ENCODE results near the gene UGGT1.
A peak's percentile ranks its signal among the peaks of the same experiment; 100 is the strongest.

UGGT1 gene, protein sequence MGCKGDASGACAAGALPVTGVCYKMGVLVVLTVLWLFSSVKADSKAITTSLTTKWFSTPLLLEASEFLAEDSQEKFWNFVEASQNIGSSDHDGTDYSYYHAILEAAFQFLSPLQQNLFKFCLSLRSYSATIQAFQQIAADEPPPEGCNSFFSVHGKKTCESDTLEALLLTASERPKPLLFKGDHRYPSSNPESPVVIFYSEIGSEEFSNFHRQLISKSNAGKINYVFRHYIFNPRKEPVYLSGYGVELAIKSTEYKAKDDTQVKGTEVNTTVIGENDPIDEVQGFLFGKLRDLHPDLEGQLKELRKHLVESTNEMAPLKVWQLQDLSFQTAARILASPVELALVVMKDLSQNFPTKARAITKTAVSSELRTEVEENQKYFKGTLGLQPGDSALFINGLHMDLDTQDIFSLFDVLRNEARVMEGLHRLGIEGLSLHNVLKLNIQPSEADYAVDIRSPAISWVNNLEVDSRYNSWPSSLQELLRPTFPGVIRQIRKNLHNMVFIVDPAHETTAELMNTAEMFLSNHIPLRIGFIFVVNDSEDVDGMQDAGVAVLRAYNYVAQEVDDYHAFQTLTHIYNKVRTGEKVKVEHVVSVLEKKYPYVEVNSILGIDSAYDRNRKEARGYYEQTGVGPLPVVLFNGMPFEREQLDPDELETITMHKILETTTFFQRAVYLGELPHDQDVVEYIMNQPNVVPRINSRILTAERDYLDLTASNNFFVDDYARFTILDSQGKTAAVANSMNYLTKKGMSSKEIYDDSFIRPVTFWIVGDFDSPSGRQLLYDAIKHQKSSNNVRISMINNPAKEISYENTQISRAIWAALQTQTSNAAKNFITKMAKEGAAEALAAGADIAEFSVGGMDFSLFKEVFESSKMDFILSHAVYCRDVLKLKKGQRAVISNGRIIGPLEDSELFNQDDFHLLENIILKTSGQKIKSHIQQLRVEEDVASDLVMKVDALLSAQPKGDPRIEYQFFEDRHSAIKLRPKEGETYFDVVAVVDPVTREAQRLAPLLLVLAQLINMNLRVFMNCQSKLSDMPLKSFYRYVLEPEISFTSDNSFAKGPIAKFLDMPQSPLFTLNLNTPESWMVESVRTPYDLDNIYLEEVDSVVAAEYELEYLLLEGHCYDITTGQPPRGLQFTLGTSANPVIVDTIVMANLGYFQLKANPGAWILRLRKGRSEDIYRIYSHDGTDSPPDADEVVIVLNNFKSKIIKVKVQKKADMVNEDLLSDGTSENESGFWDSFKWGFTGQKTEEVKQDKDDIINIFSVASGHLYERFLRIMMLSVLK (N-terminal part only)
- total RNA-seq: 140 to 225 (median 174) reads per million in 3 experiments

DNA sequence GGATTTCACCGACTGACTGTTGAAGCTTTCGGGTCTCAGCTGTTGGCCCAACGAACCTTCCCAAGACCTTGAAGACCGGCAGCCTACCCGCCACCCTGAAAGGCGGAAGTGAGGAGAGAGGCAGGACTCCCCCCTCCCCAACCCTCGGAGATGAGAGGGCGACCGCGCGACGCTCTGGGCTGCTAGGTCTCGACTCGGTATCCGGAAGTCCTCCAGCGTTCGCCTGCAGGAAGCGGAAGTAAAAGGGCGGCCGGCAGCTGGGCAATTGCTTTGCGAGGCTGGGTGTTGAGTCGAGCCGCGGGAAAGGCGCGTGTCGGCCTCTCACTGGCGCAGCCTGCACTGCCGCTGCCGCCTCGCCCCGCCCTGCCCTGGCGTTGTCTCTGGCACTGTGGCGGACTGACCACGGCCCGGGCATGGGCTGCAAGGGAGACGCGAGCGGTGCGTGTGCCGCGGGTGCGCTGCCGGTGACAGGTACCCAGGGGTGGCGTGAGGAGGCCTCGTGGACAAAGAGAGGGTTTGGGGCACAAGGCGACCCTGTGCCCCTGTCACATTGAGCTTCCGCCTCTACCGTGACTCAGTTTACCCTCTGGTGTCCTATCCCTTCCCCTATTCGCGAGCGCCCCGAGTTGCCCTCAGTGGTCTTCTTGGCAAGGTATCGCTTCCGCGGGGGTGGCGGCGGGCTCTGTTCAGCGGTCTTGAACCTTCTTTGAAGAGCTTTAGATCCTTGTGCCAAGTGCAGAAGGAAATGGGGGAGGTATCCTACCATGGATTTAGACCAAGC, at the start of gene UGGT1:
UGGT1 (plus strand) TSS at position 256 of the 781 bp plus-strand sequence; CDS start at position 414, 158 bp downstream.
- peak; percentile 92 for DNase-seq

DNA sequence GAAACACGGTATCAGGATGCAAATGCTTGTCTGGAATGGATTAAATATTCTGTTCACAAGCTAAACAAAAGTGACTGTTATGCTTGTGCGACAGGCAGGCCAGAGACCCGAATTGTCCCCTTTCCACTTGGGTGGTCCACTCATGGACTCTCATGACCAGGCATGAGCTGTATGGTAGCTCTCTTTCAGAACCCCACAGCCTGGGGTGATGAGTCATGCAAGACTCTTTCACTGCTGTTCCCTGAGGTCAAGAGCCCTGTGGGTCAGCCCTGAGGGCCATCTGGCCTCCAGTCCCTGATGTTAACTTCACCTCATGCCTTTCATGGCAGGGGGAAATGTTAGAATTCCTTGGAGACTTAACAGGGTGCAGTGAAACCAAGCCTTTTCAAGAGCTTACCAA, 49.4 kb upstream of the UGGT1 start:
- no peak for DNase-seq

DNA sequence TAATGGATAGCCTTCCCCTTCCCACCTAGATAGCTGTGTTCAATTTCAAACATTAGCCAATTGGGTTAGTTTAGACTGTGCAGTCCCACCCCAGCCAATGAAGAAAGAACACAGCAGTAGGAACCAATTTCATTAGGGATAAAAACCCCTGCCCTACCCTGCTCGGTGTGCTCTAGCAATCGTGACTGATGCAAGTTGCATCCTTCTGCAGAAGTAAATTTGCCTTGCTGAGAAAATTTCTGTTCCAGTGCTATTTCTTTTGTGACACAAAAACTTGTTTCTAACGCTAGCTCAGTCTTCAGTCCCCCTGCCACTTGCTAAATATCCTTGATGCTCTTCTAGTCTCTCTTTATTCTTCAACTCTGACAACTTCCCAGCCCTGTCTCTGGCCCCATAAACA, 48.0 kb upstream of the UGGT1 start:
- no peak for DNase-seq

DNA sequence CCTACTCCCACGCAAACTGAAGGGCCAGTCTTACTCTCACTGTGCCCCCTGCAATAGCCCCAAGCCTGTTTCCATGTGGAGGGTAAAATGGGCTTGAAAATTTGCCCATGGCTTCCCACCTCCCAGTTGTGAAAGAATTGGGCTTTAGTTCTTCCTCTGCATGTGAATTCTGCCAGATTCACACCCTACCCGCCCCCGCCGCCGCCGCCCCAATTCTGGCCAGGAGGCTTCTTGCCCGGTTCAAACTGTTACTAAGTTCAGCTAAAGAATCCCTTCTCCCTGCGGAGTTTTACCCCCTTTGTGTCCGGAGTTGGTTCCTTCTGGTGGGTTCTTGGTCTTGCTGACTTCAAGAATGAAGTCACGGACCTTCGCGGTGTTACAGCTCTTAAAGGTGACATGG, 37.7 kb upstream of the UGGT1 start:
- DNase-seq: no peak

DNA sequence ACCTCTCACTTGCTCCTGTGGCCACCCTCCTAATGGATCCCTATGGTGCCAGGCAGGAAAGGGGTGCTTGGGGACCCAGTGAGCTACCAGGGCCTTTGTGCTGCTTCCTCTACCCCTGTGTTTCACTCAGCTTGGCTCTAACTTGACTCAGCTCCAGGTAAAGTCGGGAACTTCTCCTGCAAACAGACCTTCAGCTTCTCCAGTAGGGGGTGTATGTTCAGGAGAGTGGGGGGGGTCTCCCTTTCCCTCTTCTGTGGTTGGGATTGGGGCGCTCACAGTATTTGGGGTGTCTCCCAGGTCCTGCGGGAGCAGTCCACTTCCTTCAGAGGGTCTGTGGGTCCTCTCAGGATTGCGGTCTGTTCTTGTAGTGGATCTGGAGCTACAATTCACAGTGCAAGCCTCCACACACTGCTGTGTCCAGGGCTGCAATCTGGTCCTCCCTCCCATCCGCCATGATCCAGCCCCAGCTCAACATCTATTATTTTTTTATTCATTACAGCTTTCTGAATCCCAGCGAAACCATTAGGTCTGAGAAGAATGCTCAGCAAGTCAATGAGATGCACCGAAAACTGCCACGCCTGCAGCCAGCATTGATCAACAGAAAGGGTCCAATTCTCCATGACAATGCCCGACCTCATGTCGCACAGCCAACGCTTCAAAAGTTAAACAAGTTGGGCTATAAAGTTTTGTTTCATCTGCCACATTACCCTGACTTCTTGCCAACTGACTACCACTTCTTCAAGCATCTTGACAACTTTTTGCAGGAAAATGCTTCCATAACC, 36.7 kb upstream of the UGGT1 start:
- no peak for DNase-seq

DNA sequence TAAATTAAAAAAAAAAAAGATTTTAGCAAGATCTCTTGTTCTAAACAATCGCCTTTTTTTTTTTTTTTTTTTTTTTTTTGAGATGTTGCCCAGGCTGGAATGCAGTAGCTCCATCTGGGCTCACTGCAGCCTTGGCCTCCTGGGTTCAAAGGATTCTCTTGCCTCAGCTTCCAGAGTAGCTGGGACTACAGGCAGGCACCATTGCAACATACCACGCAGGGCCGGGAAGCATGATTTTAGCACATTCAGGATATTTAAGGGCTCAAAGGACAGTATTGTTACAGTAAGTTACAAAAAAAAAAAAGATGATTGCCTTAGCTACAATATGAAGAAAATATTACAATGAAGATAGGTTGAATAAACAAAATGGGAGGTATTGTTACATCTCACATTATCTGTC, 33.7 kb upstream of the UGGT1 start:
- DNase-seq: no peak

DNA sequence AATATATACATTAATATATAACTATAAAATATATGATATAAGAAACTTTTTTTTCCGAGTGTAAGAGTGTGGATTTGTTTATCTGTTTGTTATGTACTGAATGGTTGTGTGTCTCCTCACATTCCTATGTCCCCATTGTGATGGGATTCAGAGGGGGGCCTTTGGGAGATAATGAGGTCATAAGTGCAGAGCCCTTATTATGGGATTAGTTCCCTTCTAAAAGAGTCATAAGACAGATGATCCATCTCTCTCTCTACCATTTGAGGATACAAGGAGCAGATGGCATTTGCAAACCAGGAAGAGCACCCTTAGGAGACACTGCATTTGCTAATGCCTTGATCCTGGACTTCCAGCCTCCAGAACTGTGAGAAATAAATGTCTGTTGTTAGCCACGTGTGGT, 32.9 kb upstream of the UGGT1 start:
- DNase-seq: no peak

DNA sequence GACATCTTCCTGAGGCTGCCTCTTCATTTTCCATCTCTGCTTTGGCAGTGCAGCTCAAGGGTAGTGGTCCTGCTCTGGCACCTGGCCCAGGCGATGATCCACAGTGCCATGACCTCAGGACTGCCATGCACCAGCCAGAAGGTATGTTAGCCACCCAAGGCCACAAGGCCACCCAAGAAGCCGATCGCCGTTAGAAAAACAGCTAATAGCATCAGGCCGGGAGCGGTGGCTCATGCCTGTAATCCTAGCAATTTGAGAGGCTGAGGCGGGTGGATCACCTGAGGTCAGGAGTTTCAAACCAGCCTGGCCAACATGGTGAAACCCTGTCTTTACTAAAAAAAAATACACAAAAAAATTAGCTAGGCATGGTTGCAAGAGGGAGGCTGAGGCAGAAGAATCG, 28.4 kb upstream of the UGGT1 start:
- DNase-seq: no peak

DNA sequence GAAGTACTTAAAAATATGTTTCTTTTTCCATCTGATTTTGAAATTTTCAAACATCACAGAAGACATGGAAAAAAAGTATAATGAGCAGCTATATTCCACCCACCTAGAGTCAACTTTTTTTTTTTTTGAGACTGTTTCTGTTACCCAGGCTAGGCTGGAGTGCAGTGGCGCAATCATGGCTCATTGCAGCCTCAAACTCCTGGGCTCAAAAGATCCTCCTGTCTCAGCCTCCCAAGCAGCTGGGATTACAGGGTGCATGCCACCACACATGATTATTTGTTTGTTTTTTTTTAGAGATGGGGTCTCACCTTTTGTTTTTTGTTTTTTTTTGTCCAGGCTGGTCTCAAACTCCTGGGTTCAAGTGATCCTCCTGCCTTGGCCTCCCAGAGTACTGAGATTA, 26.6 kb upstream of the UGGT1 start:
- no peak for DNase-seq

DNA sequence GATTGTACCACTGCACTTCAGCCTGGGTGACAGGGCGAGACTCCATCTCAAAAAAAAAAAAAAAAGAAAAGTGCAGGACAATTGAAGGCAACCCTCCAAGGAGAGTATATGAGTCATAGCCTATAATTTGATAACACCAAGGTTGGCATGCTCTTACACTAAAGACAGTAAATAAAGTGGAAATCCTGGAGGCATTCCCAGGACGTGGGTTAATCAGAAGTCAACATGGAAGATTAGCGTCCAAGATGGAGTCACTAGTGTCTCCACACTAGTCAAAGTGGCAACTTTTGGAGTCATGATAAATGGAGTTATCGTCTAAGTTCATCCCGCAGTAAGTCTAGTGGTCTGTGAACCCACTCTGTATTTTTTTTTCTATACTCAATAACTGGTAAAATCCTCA, 21.2 kb upstream of the UGGT1 start:
- no peak for DNase-seq

DNA sequence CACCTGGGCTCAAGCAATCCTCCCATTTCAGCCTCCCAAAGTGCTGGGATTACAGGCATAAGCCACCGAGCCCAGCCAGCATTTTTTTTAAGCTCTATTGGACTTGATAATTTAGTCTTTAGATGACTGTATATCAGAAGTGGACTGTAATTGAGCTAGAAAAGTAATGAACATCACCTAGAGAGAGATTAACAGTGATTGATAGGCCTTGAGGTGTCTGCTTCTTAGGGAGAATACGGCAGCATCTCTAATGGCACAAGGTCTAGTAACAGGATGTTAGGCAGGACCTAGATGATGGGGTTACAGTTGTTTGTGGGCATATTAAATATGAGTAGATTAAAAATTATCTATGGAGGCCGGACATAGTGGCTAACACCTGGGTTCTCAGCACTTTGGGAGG, 17.7 kb upstream of the UGGT1 start:
- DNase-seq: no peak

DNA sequence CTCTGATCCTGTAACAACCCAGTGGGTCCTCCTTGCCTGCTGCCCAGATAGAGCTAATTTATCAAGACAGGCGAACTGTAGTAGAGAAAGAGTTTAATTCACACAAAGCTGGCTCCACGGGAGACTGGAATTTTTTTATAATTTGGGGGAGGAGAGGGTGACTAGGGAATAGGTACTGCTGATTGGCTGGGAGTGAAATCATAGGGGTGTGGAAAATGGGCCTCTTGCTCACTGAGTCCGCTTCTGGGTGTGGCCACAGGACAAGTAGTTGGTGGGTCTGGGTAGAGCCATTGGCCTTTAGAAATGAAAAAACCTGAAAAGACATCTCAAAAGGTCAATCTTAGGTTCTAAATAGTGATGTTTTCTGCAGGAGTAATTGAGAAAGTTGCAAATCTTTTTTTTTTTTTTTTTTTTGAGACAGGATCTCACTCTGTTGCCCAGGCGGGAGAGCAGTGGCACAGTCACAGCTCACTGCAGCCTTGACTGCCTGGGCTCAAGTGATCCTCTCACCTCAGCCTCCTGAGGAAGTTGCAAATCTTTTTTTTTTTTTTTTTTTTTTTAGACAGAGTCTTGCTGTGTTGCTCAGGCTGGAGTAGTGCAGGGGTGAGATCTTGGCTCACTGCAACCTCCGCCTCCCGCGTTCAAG, 14.4 kb upstream of the UGGT1 start:
- DNase-seq: no peak

DNA sequence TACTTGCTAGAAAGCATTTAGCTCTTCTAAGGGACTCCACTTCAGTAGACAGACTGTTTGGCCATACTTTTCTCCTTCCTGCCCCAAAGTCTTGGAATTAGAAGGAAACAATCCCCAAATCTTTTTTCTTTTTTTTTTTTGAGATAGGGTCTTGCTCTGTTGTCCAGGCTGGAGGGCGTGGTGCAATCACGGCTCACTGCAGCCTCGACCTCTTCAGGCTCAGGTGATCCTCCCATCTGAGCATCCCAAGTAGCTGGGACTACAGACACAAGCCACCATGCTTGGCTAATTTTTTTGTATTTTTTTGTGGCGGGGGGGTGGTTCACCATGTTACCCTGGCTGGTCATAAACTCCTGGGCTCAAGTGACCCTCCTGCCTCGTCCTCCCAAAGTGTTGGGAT, 6.2 kb upstream of the UGGT1 start:
- DNase-seq: no peak

DNA sequence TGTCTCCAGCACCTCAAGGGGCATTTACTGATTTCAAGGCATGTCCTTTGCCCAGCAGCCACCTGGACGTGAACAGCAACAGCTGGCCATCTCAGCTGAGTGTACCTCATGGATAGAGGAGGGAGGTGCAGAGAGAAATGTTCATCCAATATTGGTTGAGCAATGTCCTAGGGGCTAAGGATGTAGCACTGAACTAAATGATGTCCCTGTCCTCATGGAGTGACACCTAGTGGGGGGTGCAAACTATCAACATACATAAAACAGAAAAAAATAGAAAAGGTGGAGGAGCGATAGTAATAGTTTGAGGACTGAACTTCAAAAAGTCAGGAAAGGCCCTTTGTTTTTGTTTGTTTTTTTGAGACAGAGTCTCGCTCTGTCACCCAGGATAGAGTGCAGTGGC, 4.8 kb upstream of the UGGT1 start:
- DNase-seq: no peak

DNA sequence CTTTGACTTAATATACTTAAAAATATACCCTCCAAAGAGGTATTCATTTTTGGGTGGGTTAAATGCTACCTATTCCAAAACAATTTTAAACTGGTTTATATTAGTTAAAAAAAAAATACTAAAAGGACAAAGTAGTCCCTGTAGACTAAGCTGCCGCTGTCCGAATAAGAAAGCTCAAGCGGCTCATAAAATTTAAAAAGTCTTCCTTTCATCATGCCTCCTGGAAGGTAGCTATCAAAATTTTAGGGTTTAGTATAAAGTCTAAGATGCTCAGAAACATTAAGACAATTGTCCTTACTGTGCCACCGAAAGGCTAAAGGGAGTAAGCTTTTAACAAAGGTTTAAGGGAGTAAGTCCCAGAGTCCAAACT, 440 bp upstream of the UGGT1 start:
- DNase-seq: no peak

DNA sequence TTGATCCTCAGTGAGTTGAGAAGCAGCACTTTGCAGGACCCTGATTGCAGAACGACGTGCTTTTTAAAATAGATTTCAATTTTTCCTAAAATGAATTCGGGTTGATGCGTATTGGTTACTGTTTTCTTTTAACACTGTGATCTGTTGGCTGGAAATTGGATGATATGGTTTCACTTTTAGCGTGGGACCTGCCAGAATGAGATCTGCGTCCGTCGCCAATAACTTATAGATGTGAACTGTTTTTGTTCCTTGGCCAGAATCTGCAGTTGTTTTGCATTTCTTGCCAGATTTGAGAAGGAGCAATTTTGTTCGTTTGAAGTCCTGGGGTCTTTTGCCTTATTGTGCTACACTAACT, 703 bp downstream of the UGGT1 start:
- peak; percentile 29 for DNase-seq

DNA sequence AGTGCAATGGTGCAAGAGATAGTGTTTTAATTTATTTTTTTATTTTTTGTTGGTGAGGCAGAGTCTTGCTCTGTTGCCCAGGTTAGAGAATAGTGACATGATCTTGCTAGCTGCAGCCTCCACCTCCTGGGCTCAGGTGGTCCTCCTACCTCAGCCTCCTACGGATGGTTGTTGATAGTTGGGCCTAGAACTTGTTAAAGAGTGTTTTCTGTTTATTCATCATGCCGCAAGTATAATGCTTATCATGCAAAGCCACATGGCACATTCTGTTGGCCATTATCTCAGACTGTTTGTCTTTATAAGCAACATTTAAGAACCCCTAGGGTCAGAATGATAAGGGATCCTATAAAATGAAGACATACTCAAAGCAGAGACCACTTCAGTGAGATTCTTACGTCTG, 1.7 kb downstream of the UGGT1 start:
- no peak for DNase-seq

DNA sequence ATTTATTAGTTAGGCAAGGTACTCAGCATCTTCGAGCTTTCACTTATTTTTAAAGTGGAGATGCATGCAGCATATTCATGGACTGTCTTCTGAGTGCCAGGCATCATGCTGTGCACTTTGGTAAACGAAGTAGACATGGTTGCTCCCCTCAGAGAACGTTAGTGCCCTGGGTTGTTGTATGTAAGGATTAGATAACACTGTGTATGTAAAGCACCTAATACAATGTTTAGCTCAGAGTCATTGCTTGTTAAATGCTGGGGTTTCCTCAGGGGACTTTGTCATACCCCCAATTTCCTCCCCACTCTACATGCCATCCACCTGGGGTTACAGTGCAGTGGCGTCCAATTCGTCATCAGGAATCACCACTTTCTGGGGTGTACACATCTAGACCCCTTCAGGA, 2.8 kb downstream of the UGGT1 start:
- no peak for DNase-seq

DNA sequence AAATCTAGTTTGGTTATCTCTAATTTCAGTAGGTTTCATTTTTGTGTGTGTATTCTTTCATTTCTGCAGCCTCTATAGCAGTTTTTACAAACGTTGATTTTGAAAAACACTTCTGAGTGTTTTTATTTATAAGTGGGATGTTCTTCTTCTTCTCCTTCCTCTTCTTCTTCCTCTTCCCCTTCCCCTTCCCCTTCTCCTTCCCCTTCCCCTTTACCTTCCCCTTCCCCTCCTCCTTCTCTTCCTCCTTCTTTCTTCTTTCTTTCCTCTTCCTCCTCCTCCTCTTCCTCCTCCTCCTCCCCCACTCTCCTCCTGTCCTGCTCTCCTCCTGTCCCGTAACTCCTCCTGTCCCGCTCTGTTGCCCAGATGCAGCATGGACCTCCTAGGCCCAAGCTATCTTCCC, 4.2 kb downstream of the UGGT1 start:
- DNase-seq: no peak

DNA sequence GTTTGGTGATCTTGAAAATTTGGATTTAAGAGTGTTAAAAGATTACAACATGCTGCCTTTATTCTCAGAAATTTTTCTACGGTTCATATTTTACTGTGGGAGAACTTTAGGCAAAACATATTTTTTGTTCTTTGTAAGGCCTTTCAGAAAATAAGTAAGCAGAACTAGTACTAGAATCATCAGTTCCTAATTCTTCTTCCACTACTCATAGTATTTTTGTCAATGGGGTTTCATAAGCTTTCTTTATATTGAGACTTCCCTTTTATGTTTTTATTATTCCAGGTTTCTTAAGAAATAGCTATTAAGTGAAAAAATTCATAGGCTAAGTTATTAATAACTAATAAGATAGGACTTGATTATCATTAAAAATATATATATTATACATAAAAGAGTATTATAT, 12.4 kb downstream of the UGGT1 start:
- DNase-seq: no peak

DNA sequence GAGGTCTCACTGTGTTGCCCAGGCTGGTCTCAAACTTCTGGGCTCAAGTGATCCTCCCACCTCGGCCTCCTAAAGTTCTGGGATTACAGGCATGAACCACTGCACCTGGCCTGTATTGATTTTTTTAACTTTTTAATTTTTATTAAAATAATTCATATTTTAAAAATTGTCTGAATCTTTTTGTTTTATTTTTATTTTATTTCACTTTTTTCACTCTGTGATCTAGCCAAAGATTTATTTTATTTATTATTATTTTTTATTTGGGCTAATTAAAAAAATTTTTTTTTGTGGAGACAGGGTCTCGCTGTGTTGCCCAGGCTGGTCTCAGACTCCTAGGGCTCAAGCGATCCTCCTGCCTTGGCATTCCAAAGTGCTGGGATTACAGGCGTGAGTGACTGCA, 14.1 kb downstream of the UGGT1 start:
- DNase-seq: no peak

Data from central memory CD4-positive, alpha-beta T cell (primary cell).